ENCODE data around the gene HDAC9.

The HDAC9 gene

GRCh38 chr7:18890885-18891621 lies 395.5 kb downstream of the HDAC9 start:
- H3K27ac ChIP-seq, result no peak overlapping the region

GRCh38 chr7:18893156-18893555 lies 397.6 kb downstream of the HDAC9 start:
- no peak overlapping the region for H3K4me3 ChIP-seq
- no peak overlapping the region for H3K27ac ChIP-seq
- TF ChIP-seq CTCF (IDR thresholded peaks at IDR 0.05), result no peak
- intact Hi-C loops (cut with DNase I; ENCODE audit: low total_unique reads), result no loop called here
- H3K4me1 ChIP-seq, result peaks cover 0 to 9% (median 0%) of the 10 kb centered on the region in 4 donors
- no peaks in the 10 kb centered on the region for H3K9me3 ChIP-seq
- no peak for DNase-seq
- no peaks in the 10 kb centered on the region for H3K27me3 ChIP-seq
- no peaks in the 10 kb centered on the region for H3K36me3 ChIP-seq

More at GRCh38 chr7:18890885-18891621, 395.5 kb downstream of the HDAC9 start:
- Histone ChIP-seq H3K9me3 (no peaks in the 10 kb centered on the region), H3K27me3 (no peaks in the 10 kb centered on the region), H3K36me3 (no peaks in the 10 kb centered on the region), H3K4me1 (peaks cover 0 to 9% (median 0%) of the 10 kb centered on the region in 4 donors), H3K4me3 (no peak overlapping the region)
- intact Hi-C loops (cut with DNase I; ENCODE audit: low total_unique reads), result no loop called here
- TF ChIP-seq CTCF (IDR thresholded peaks at IDR 0.05), result no peak
- DNase-seq, result no peak

- Histone ChIP-seq H3K9me3 (no peaks in the 10 kb centered on the region), H3K27ac (no peak overlapping the region), H3K27me3 (no peaks in the 10 kb centered on the region), H3K4me3 (no peak overlapping the region), H3K36me3 (no peaks in the 10 kb centered on the region), H3K4me1 (peaks cover 0 to 9% (median 0%) of the 10 kb centered on the region in 4 donors)
- intact Hi-C loops (cut with DNase I; ENCODE audit: low total_unique reads), result no loop called here
- no peak for DNase-seq
- no peak for TF ChIP-seq CTCF (IDR thresholded peaks at IDR 0.05)
These were observed 398.6 kb downstream of the HDAC9 start for GRCh38 chr7:18894155-18894554.

- Histone ChIP-seq H3K27me3 (no peaks in the 10 kb centered on the region), H3K4me1 (peaks cover 0 to 14% (median 3%) of the 10 kb centered on the region in 4 donors), H3K9me3 (no peaks in the 10 kb centered on the region), H3K36me3 (no peaks in the 10 kb centered on the region), H3K4me3 (no peak overlapping the region), H3K27ac (no peak overlapping the region)
- DNase-seq, result no peak
- no peak for TF ChIP-seq CTCF (IDR thresholded peaks at IDR 0.05)
- intact Hi-C loops (cut with DNase I; ENCODE audit: low total_unique reads), result no loop called here
These were observed 399.9 kb downstream of the HDAC9 start for GRCh38 chr7:18895456-18895855.

GRCh38 chr7:18896343-18896975 lies 400.9 kb downstream of the HDAC9 start:
- Histone ChIP-seq H3K4me1 (peaks cover 0 to 24% (median 8%) of the 10 kb centered on the region in 4 donors), H3K27me3 (no peaks in the 10 kb centered on the region), H3K27ac (no peak overlapping the region), H3K4me3 (no peak overlapping the region), H3K36me3 (no peaks in the 10 kb centered on the region), H3K9me3 (no peaks in the 10 kb centered on the region)
- intact Hi-C loops (cut with DNase I; ENCODE audit: low total_unique reads), result no loop called here
- no peak for TF ChIP-seq CTCF (IDR thresholded peaks at IDR 0.05)
- DNase-seq, result no peak
